SK-N-MC (cell line): ENCODE results near the gene FHAD1.

Experiments used
- EZH2 ChIP-seq: fragments of 200-600 bp; sonication (generic); IDR thresholded peaks from one replicate; pipeline ENCODE4 v1.6.1; 2017; ENCODE audit warnings: antibody characterized with exemption
- POLR2AphosphoS5 ChIP-seq: IDR thresholded peaks from 2 replicates; pipeline ENCODE4 v1.6.1; 2012; ENCODE audit warnings: mild to moderate bottlenecking, low read depth, low read length, borderline replicate concordance

DNA sequence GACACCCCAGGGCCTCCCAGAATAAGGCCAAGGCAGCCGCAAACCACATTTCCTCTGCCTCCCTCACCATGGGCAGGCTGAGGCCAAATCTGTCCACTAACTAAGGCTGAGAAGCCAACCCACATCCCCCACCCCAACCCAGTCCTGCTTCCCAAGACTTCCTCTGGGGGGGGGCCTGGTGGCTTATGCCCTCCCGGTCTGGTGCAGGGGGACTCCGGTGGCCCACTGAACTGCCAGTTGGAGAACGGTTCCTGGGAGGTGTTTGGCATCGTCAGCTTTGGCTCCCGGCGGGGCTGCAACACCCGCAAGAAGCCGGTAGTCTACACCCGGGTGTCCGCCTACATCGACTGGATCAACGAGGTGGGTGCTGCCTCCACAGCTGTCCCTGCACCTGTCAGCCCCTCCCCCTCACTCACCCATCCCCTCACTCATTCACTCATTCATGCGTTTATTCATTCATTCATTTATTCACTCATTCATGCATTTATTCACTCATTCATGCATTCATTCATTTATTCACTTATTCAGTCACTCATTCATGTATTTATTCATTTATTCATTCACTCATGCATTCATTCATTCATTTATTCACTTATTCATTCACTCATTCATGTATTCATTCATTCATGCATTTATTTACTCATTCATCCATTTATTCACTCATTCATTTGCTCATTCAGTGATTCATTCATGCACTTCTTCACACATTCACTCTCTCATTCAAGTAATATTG is 198.5 kb downstream of the FHAD1 start:
- no peak for TF ChIP-seq POLR2AphosphoS5
- TF ChIP-seq EZH2 = no peak
